Stomach (tissue), 4 donors: ENCODE measurements around the gene F10.

Experiments
- EP300 ChIP-seq: sonication (generic); formaldehyde crosslinking; IDR thresholded peaks from one replicate; pipeline ENCODE4 v1.6.1; 2017; ENCODE audit warnings: antibody characterized with exemption
- POLR2A ChIP-seq, 4 donors: fragments of 450-650 bp; IDR thresholded peaks; one replicate each; pipeline ENCODE4 v1.6.1; 2016; ENCODE audit warnings: antibody characterized with exemption in 4 of 4, control low read depth in 2 of 4, mild to moderate bottlenecking in 1 of 4, moderate library complexity in 1 of 4
- POLR2AphosphoS5 ChIP-seq, 3 donors: sonication (generic); formaldehyde crosslinking; IDR thresholded peaks; one replicate each; pipeline ENCODE4 v1.6.1; 2016; ENCODE audit warnings: antibody characterized with exemption in 3 of 3
- TF ChIP-seq, protein P1 (sequence below), 7 experiments: fragments of 450-650 bp in 4 of 7; fragments of 200-600 bp in 3 of 7; sonication (generic) in 3 of 7; IDR thresholded peaks; one replicate each; pipeline ENCODE4 v1.5.1; 2016 to 2019; ENCODE audit warnings: antibody characterized with exemption in 7 of 7, control low read depth in 2 of 7, mild to moderate bottlenecking in 1 of 7

DNA sequence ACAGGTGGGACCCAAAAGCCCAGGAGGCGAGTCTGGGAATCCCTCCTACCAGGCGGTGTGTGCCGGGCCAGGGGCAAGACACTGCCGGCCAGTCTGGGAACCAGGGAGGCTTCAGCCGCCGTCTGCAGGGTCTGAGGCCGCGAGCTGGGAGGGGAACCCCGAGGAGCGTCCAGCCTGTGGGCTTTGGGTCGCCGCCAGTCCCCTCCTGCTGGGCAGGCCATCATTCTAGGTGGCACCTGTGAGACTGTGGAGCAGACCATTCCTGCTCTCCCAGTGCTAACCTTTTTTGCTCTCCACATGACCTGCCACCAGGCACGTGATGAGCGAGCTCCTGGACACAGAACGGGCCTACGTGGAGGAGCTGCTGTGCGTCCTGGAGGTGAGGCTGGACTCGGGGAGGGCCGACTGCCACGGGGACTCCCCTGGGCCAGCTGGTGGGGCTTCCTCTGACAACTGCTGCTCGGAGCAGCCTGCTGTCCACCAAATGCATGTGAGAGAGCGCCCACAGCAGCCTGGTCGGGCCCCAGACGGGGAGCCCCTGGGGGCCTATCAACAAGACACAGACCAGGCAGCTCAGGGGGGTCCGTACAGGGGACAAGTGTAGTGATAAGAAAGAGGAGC, 41.6 kb upstream of the F10 start:
- TF ChIP-seq, protein P1, sequence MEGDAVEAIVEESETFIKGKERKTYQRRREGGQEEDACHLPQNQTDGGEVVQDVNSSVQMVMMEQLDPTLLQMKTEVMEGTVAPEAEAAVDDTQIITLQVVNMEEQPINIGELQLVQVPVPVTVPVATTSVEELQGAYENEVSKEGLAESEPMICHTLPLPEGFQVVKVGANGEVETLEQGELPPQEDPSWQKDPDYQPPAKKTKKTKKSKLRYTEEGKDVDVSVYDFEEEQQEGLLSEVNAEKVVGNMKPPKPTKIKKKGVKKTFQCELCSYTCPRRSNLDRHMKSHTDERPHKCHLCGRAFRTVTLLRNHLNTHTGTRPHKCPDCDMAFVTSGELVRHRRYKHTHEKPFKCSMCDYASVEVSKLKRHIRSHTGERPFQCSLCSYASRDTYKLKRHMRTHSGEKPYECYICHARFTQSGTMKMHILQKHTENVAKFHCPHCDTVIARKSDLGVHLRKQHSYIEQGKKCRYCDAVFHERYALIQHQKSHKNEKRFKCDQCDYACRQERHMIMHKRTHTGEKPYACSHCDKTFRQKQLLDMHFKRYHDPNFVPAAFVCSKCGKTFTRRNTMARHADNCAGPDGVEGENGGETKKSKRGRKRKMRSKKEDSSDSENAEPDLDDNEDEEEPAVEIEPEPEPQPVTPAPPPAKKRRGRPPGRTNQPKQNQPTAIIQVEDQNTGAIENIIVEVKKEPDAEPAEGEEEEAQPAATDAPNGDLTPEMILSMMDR (IDR thresholded peaks at IDR 0.05) = no peak
- no peak for TF ChIP-seq POLR2A (IDR thresholded peaks at IDR 0.05)
- no peak for TF ChIP-seq POLR2AphosphoS5 (IDR thresholded peaks at IDR 0.05)
- no peak for TF ChIP-seq EP300
